ENCODE data around the gene C13orf46. TPM values are rescaled to one million over a fixed set of nuclear protein-coding genes. Genes with fewer than 3 reads are reported as not detected.

The C13orf46 gene
- total and polyA plus RNA-seq, 2 donors (not counting 1 experiment from before 2014, with no cell fraction given): 0.50 to 0.56 TPM

- no peak overlapping the region for H3K4me2 ChIP-seq (ENCODE audit: extremely low read depth, insufficient read depth, low read length)
- TF ChIP-seq CTCF (conservative IDR thresholded peaks at IDR 0.05 in 1 of 2, IDR thresholded peaks at IDR 0.05 in 1 of 2; ENCODE audit: low read depth in 1 of 2, low read length in 2 of 2) (no peak), EZH2 (IDR thresholded peaks at IDR 0.05; ENCODE audit: low read length, missing control alignments) (no peak)
- H3K36me3 ChIP-seq (ENCODE audit: control insufficient read depth, insufficient read depth, low read length): peaks cover 32% of the 10 kb centered on the region
These were observed 36.7 kb upstream of the C13orf46 start for GRCh38 chr13:114010401-114011101.

GRCh38 chr13:114009590-114010400 is 35.9 kb upstream of the C13orf46 start:
- H3K4me3 ChIP-seq (replicated peaks in 1 of 4; ENCODE audit: control extremely low read depth in 1 of 4, insufficient read depth in 1 of 4, low read depth in 3 of 4, low read length in 4 of 4): no peak overlapping the region
- no peaks in the 10 kb centered on the region for H3K9me3 ChIP-seq (ENCODE audit: control insufficient read depth, insufficient read depth, low read depth, low read length)
- H3K27ac ChIP-seq (ENCODE audit: insufficient read depth, low read length): no peak overlapping the region
- no peaks in the 10 kb centered on the region for H4K20me1 ChIP-seq (ENCODE audit: control insufficient read depth, extremely low read depth, insufficient read depth, low read length)
- H3K36me3 ChIP-seq (ENCODE audit: control insufficient read depth, insufficient read depth, low read length): peaks cover 27% of the 10 kb centered on the region
- H2AFZ ChIP-seq (ENCODE audit: low read length): no peak overlapping the region
- no peak for DNase-seq (ENCODE audit: low read depth in 2 of 2)
- H3K4me1 ChIP-seq (ENCODE audit: control insufficient read depth, extremely low read depth, insufficient read depth, low read length): no peaks in the 10 kb centered on the region
- H3K9ac ChIP-seq (ENCODE audit: insufficient read depth, low read length): no peak overlapping the region
- H3K4me2 ChIP-seq (ENCODE audit: extremely low read depth, insufficient read depth, low read length): no peak overlapping the region
- H3K79me2 ChIP-seq (ENCODE audit: control insufficient read depth, insufficient read depth, low read length): no peaks in the 10 kb centered on the region
- TF ChIP-seq EZH2 (IDR thresholded peaks at IDR 0.05; ENCODE audit: low read length, missing control alignments) (no peak), CTCF (conservative IDR thresholded peaks at IDR 0.05 in 1 of 2, IDR thresholded peaks at IDR 0.05 in 1 of 2; ENCODE audit: low read depth in 1 of 2, low read length in 2 of 2) (no peak)
- H3K27me3 ChIP-seq (ENCODE audit: control insufficient read depth, insufficient read depth, low read length): no peaks in the 10 kb centered on the region

More at GRCh38 chr13:114010401-114011101, 36.7 kb upstream of the C13orf46 start:
- no peak overlapping the region for H2AFZ ChIP-seq (ENCODE audit: low read length)
- H3K4me3 ChIP-seq (replicated peaks in 1 of 4; ENCODE audit: control extremely low read depth in 1 of 4, insufficient read depth in 1 of 4, low read depth in 3 of 4, low read length in 4 of 4): no peak overlapping the region
- no peaks in the 10 kb centered on the region for H3K9me3 ChIP-seq (ENCODE audit: control insufficient read depth, insufficient read depth, low read depth, low read length)
- H4K20me1 ChIP-seq (ENCODE audit: control insufficient read depth, extremely low read depth, insufficient read depth, low read length): no peaks in the 10 kb centered on the region
- no peak overlapping the region for H3K9ac ChIP-seq (ENCODE audit: insufficient read depth, low read length)
- no peak overlapping the region for H3K27ac ChIP-seq (ENCODE audit: insufficient read depth, low read length)
- no peaks in the 10 kb centered on the region for H3K27me3 ChIP-seq (ENCODE audit: control insufficient read depth, insufficient read depth, low read length)
- no peaks in the 10 kb centered on the region for H3K79me2 ChIP-seq (ENCODE audit: control insufficient read depth, insufficient read depth, low read length)
- no peak for DNase-seq (ENCODE audit: low read depth in 2 of 2)
- H3K4me1 ChIP-seq (ENCODE audit: control insufficient read depth, extremely low read depth, insufficient read depth, low read length): no peaks in the 10 kb centered on the region

GRCh38 chr13:114008964-114009589 is 35.2 kb upstream of the C13orf46 start:
- H3K27ac ChIP-seq (ENCODE audit: insufficient read depth, low read length): no peak overlapping the region
- no peaks in the 10 kb centered on the region for H4K20me1 ChIP-seq (ENCODE audit: control insufficient read depth, extremely low read depth, insufficient read depth, low read length)
- no peak overlapping the region for H2AFZ ChIP-seq (ENCODE audit: low read length)
- DNase-seq (ENCODE audit: low read depth in 2 of 2): no peak
- H3K27me3 ChIP-seq (ENCODE audit: control insufficient read depth, insufficient read depth, low read length): no peaks in the 10 kb centered on the region
- H3K79me2 ChIP-seq (ENCODE audit: control insufficient read depth, insufficient read depth, low read length): no peaks in the 10 kb centered on the region
- H3K4me2 ChIP-seq (ENCODE audit: extremely low read depth, insufficient read depth, low read length): no peak overlapping the region
- no peaks in the 10 kb centered on the region for H3K4me1 ChIP-seq (ENCODE audit: control insufficient read depth, extremely low read depth, insufficient read depth, low read length)
- TF ChIP-seq CTCF (conservative IDR thresholded peaks at IDR 0.05 in 1 of 2, IDR thresholded peaks at IDR 0.05 in 1 of 2; ENCODE audit: low read depth in 1 of 2, low read length in 2 of 2) (no peak), EZH2 (IDR thresholded peaks at IDR 0.05; ENCODE audit: low read length, missing control alignments) (no peak)
- H3K9ac ChIP-seq (ENCODE audit: insufficient read depth, low read length): no peak overlapping the region
- no peaks in the 10 kb centered on the region for H3K9me3 ChIP-seq (ENCODE audit: control insufficient read depth, insufficient read depth, low read depth, low read length)
- no peak overlapping the region for H3K4me3 ChIP-seq (replicated peaks in 1 of 4; ENCODE audit: control extremely low read depth in 1 of 4, insufficient read depth in 1 of 4, low read depth in 3 of 4, low read length in 4 of 4)
- peaks cover 24% of the 10 kb centered on the region for H3K36me3 ChIP-seq (ENCODE audit: control insufficient read depth, insufficient read depth, low read length)

All from fibroblast of lung (primary cell).